ENCODE results near the gene RSPO4. TPM values are rescaled to one million over a fixed set of nuclear protein-coding genes. Genes with fewer than 3 reads are reported as not detected.

The RSPO4 gene
- total RNA-seq, 1 donor from 2014 or later = 5.7 TPM

- intact Hi-C loops (cut with DNase I) = loop anchor here (5.0 kb wide), 1 partner anchor 143 kb away; no protein-coding TSS in a partner anchor
- H3K27me3 ChIP-seq (ENCODE audit: low read depth) = peaks cover 11% of the 10 kb centered on the region
Measured at GRCh38 chr20:959996-960615, 42.0 kb downstream of the RSPO4 start.

DNA sequence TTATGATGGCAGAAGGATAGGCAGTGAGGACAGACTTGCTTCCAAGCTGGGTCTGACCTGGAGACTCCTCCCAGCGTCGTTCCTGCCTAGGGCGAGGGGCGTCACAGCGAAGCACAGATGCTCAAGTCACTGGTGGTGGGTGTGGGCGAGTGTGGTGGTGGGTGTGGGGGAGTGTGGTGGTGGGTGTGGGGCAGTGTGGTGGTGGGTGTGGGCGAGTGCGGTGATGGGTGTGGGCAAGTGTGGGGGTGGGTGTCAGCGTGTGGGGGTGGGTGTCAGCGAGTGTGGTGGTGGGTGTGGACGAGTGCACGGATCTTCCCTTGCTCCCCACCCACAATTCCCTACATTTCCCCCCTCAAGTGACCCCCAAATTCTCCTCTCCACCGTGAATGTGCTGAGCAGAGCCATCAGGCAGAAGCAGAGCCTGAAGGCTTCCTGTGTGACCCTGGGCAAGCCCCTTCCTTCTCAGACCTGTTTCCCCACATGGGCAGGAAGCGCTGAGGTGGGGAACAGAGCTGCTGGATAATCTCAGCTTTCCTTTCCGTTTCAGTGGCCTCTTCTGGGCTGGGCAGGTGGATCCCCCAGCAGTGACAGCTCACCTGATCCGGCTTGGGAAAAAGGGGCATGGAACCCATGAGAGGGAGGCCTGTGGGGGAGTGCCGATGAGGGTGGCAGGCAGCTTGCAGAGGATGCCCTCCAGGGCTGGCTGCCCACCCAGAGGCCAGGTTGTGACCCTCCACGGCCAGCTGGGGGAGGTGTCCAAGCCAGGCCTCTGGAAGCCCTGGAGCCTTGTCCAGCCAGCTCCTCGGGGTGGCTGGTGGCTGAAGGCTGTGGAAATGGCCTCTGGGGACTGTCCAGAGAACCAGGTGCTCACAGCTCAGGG lies 42.9 kb downstream of the RSPO4 start:
- Histone ChIP-seq H3K27me3 (ENCODE audit: low read depth) (peaks cover 16% of the 10 kb centered on the region), H3K27ac (no peak overlapping the region), H3K36me3 (no peaks in the 10 kb centered on the region), H3K4me3 (no peak overlapping the region), H3K9me3 (no peaks in the 10 kb centered on the region), H3K4me1 (no peaks in the 10 kb centered on the region)
- intact Hi-C loops (cut with DNase I) = loop anchor here (5.0 kb wide), 1 partner anchor 142 kb away; no protein-coding TSS in a partner anchor
- TF ChIP-seq, protein P1, sequence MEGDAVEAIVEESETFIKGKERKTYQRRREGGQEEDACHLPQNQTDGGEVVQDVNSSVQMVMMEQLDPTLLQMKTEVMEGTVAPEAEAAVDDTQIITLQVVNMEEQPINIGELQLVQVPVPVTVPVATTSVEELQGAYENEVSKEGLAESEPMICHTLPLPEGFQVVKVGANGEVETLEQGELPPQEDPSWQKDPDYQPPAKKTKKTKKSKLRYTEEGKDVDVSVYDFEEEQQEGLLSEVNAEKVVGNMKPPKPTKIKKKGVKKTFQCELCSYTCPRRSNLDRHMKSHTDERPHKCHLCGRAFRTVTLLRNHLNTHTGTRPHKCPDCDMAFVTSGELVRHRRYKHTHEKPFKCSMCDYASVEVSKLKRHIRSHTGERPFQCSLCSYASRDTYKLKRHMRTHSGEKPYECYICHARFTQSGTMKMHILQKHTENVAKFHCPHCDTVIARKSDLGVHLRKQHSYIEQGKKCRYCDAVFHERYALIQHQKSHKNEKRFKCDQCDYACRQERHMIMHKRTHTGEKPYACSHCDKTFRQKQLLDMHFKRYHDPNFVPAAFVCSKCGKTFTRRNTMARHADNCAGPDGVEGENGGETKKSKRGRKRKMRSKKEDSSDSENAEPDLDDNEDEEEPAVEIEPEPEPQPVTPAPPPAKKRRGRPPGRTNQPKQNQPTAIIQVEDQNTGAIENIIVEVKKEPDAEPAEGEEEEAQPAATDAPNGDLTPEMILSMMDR (IDR thresholded peaks at IDR 0.05) = no peak
- no peak for DNase-seq
- ATAC-seq = peak in 1 of 2 donors; percentile 24

More at GRCh38 chr20:959996-960615, 42.0 kb downstream of the RSPO4 start:
- TF ChIP-seq, protein P1 (IDR thresholded peaks at IDR 0.05) = no peak
- Histone ChIP-seq H3K4me1 (no peaks in the 10 kb centered on the region), H3K27ac (no peak overlapping the region), H3K4me3 (no peak overlapping the region), H3K9me3 (no peaks in the 10 kb centered on the region), H3K36me3 (no peaks in the 10 kb centered on the region)
- ATAC-seq (no peak), DNase-seq (no peak)

DNA sequence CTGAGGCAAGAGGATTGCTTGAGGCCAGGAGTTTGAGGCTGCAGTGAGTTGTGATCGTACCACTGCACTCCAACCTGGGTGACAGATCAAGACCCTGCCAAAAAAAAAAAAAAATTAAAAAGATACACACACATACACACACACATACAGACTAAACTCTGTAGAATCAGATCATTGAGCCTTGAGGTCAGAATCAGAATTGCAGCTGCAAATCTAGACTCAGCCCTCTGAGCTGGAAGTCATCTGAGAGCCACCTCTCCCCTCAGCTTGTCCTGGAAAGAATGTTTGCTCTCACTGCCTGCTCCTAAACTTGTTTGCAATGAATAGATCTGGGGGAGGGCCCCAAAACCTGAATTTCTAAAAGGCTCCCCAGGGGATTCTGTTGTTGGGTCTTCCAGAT lies 44.6 kb downstream of the RSPO4 start:
- ATAC-seq = no peak
- no peaks in the 10 kb centered on the region for H3K9me3 ChIP-seq
- intact Hi-C loops (cut with DNase I) = loop anchor here (5.0 kb wide), 1 partner anchor 140 kb away; no protein-coding TSS in a partner anchor
- H3K27me3 ChIP-seq (ENCODE audit: low read depth) = peaks cover 18% of the 10 kb centered on the region
- H3K36me3 ChIP-seq = no peaks in the 10 kb centered on the region
- H3K4me1 ChIP-seq = no peaks in the 10 kb centered on the region
- no peak overlapping the region for H3K27ac ChIP-seq
- no peak overlapping the region for H3K4me3 ChIP-seq
- TF ChIP-seq, protein P1 (IDR thresholded peaks at IDR 0.05) = no peak
- no peak for DNase-seq

DNA sequence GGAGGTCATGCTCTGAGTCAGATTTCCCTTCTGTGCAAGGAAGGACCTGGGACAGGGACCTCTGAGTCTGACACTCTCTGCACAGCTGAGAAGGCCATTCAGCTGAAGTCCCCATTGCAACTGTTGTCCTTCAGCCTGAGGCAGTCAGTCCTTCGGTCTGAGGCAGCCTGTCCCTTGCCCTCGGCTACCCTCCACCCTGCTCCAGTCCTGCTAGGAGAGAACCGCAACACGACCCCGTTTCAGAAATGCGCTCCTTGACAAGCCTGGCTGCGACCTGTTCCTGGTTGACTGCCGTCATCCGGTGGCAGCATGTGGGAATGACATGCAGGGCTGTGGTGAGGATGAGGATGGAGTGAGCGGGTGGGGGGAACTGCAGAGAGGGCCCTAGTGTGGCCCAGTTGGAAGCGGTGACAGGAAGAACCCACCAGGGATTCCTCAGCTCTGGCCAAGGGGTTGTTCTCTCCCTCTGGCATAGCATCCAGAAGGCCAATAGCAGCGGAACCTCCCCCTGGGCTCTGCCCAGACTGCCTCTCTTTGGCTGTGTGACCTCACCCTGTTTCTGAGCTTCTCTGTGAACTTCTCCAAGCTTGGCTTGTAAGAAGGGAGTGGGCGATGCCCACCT lies 45.7 kb downstream of the RSPO4 start:
- peak; percentile 77 to 87 for ATAC-seq
- intact Hi-C loops (cut with DNase I) = loop anchor here (5.0 kb wide), 1 partner anchor 139 kb away; no protein-coding TSS in a partner anchor
- Histone ChIP-seq H3K27ac (no peak overlapping the region), H3K9me3 (no peaks in the 10 kb centered on the region), H3K27me3 (ENCODE audit: low read depth) (peaks cover 21% of the 10 kb centered on the region), H3K4me1 (no peaks in the 10 kb centered on the region), H3K36me3 (no peaks in the 10 kb centered on the region), H3K4me3 (no peak overlapping the region)
- peak; percentile 78 for DNase-seq
- TF ChIP-seq, protein P1 (IDR thresholded peaks at IDR 0.05) = peak; percentile 98

GRCh38 chr20:955656-956055 lies 46.5 kb downstream of the RSPO4 start:
- Histone ChIP-seq H3K27ac (no peak overlapping the region), H3K36me3 (no peaks in the 10 kb centered on the region), H3K4me1 (no peaks in the 10 kb centered on the region), H3K4me3 (no peak overlapping the region), H3K9me3 (no peaks in the 10 kb centered on the region), H3K27me3 (ENCODE audit: low read depth) (peaks cover 21% of the 10 kb centered on the region)
- intact Hi-C loops (cut with DNase I) = loop anchor here (5.0 kb wide), 1 partner anchor 138 kb away; no protein-coding TSS in a partner anchor
- ATAC-seq = no peak
- DNase-seq = no peak
- TF ChIP-seq, protein P1 (IDR thresholded peaks at IDR 0.05) = no peak

All from lower lobe of right lung (tissue), 2 donors.